PFSK-1 (cell line): ENCODE measurements around the gene GAREM1.

ENCODE experiments used
- FOXP2 ChIP-seq: optimal IDR thresholded peaks from 2 replicates; pipeline ENCODE3; 2011; ENCODE audit warnings: borderline replicate concordance, control low read depth, inconsistent platforms; ENCODE audit not compliant: insufficient read depth; ENCODE audit errors: extremely low read length, extremely low read depth
- POLR2AphosphoS5 ChIP-seq: IDR thresholded peaks from 2 replicates; pipeline ENCODE4 v1.6.1; 2012; ENCODE audit warnings: low read depth, mild to moderate bottlenecking, control low read depth, low read length, moderate library complexity
- REST ChIP-seq, 2 experiments: IDR thresholded peaks; 2 replicates each; pipeline versions ENCODE4 v1.6.1 to v1.8.0; 2011 to 2012; ENCODE audit warnings: low read depth in 2 of 2, low read length in 2 of 2, control low read depth in 1 of 2, inconsistent platforms in 1 of 2, mild to moderate bottlenecking in 1 of 2, moderate library complexity in 1 of 2; ENCODE audit not compliant: insufficient read depth in 1 of 2
- SIN3A ChIP-seq: IDR thresholded peaks from 2 replicates; pipeline ENCODE4 v1.6.1; 2012; ENCODE audit warnings: mild to moderate bottlenecking, low read length, moderate library complexity, borderline replicate concordance; ENCODE audit not compliant: insufficient read depth
- TAF1 ChIP-seq: IDR thresholded peaks from 2 replicates; pipeline ENCODE4 v1.6.1; 2012; ENCODE audit warnings: low read length, control low read depth, borderline replicate concordance; ENCODE audit not compliant: insufficient read depth

The GAREM1 gene

GRCh38 chr18:32435631-32436500, 34.8 kb downstream of the GAREM1 start:
- TF ChIP-seq TAF1 (no peak), FOXP2 (no peak), REST (IDR thresholded peaks at IDR 0.05; ENCODE audit: insufficient read depth in 1 of 2, low read depth in 2 of 2, low read length in 2 of 2) (no peak), SIN3A (no peak), POLR2AphosphoS5 (no peak)

GRCh38 chr18:32431753-32432152, 38.9 kb downstream of the GAREM1 start:
- TF ChIP-seq FOXP2 (no peak), SIN3A (no peak), POLR2AphosphoS5 (no peak), TAF1 (no peak), REST (IDR thresholded peaks at IDR 0.05; ENCODE audit: insufficient read depth in 1 of 2, low read depth in 2 of 2, low read length in 2 of 2) (no peak)

GRCh38 chr18:32429402-32429801, 41.3 kb downstream of the GAREM1 start:
- TF ChIP-seq POLR2AphosphoS5 (no peak), FOXP2 (no peak), TAF1 (no peak), SIN3A (no peak), REST (IDR thresholded peaks at IDR 0.05; ENCODE audit: insufficient read depth in 1 of 2, low read depth in 2 of 2, low read length in 2 of 2) (no peak)

GRCh38 chr18:32427084-32427900, 43.4 kb downstream of the GAREM1 start:
- TF ChIP-seq TAF1 (no peak), POLR2AphosphoS5 (no peak), SIN3A (no peak), FOXP2 (no peak), REST (IDR thresholded peaks at IDR 0.05; ENCODE audit: insufficient read depth in 1 of 2, low read depth in 2 of 2, low read length in 2 of 2) (no peak)
